ENCODE measurements around the gene QPRT.

DNA sequence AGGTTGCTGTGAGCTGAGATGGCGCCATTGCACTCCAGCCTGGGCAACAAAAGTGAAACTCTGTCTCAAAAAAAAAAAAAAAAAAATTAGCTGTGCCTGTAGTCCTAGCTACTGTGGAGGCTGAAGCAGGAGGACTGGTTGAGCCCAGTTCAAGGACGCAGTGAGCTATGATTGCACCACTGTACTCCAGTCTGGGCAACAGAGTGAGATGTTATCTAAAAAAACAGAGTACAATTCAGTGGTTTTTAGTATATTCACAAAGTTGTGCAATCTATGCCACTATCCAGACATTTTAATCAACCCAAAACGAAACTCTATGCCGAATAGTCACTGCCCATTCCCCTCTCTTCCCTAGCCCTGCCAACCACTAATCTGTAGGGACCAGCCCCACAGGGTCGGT, 41.7 kb downstream of the QPRT start:
- TF ChIP-seq, protein P1, sequence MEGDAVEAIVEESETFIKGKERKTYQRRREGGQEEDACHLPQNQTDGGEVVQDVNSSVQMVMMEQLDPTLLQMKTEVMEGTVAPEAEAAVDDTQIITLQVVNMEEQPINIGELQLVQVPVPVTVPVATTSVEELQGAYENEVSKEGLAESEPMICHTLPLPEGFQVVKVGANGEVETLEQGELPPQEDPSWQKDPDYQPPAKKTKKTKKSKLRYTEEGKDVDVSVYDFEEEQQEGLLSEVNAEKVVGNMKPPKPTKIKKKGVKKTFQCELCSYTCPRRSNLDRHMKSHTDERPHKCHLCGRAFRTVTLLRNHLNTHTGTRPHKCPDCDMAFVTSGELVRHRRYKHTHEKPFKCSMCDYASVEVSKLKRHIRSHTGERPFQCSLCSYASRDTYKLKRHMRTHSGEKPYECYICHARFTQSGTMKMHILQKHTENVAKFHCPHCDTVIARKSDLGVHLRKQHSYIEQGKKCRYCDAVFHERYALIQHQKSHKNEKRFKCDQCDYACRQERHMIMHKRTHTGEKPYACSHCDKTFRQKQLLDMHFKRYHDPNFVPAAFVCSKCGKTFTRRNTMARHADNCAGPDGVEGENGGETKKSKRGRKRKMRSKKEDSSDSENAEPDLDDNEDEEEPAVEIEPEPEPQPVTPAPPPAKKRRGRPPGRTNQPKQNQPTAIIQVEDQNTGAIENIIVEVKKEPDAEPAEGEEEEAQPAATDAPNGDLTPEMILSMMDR (conservative IDR thresholded peaks at IDR 0.05; ENCODE audit: low read depth, low read length): no peak
- TF ChIP-seq EZH2 (IDR thresholded peaks at IDR 0.05; ENCODE audit: borderline replicate concordance, low read depth, low read length, poor library complexity, severe bottlenecking): no peak

Data from A673 (cell line).